Measurements from ENCODE around the gene VWA3A.
"Not testable (repeated sequence)": the region's sequence is repeated elsewhere in the genome, so short reads cannot be mapped to it uniquely, and the experiment has no call there.

- not testable (repeated sequence) for TF ChIP-seq CTCF (conservative IDR thresholded peaks at IDR 0.05; ENCODE audit: low read depth in 2 of 2); EZH2 (IDR thresholded peaks at IDR 0.05; ENCODE audit: low read depth, unreplicated experiment); POLR2AphosphoS5 (IDR thresholded peaks at IDR 0.05; ENCODE audit: low read depth); EZH2phosphoT487 (IDR thresholded peaks at IDR 0.05; ENCODE audit: unreplicated experiment); CREB1 (CRISPR knock-in tag; IDR thresholded peaks at IDR 0.05; ENCODE audit: low read depth)
Observed at GRCh38 chr16:22128537-22128936, 36.2 kb downstream of the VWA3A start.
